ENCODE data around the gene GHITM.

DNA sequence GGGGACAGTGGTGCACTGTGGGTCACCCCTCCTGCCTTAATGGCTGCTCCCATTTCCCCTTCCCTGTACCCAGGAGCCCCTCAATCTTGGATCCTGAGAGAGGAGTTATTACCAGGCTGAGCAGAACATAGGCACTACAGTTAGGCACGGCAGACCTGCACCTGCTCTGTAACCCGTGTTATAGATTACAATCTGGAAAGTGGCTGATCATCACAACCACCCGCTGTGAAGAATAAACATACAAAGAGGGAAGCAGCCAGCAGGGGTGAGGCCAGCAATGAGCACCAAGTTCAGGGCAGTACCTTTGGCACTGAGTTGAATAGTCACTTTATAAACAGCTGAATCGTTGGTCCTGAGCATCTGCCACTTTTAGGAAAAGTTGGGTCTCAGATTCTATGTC is 56.8 kb downstream of the GHITM start:
- TF ChIP-seq POLR2A (IDR thresholded peaks at IDR 0.05): no peak
- TF ChIP-seq, protein P1, sequence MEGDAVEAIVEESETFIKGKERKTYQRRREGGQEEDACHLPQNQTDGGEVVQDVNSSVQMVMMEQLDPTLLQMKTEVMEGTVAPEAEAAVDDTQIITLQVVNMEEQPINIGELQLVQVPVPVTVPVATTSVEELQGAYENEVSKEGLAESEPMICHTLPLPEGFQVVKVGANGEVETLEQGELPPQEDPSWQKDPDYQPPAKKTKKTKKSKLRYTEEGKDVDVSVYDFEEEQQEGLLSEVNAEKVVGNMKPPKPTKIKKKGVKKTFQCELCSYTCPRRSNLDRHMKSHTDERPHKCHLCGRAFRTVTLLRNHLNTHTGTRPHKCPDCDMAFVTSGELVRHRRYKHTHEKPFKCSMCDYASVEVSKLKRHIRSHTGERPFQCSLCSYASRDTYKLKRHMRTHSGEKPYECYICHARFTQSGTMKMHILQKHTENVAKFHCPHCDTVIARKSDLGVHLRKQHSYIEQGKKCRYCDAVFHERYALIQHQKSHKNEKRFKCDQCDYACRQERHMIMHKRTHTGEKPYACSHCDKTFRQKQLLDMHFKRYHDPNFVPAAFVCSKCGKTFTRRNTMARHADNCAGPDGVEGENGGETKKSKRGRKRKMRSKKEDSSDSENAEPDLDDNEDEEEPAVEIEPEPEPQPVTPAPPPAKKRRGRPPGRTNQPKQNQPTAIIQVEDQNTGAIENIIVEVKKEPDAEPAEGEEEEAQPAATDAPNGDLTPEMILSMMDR (IDR thresholded peaks at IDR 0.05): no peak
- TF ChIP-seq EP300 (IDR thresholded peaks at IDR 0.05): no peak
- no peak for TF ChIP-seq POLR2AphosphoS5 (IDR thresholded peaks at IDR 0.05)
